Activated CD8-positive, alpha-beta memory T cell treated with anti-CD3 and anti-CD28 coated beads for 36 hours (primary cell): ENCODE results near the gene UMPS. TPM values are rescaled to one million over a fixed set of nuclear protein-coding genes. Genes with fewer than 3 reads are reported as not detected.
"Not testable (repeated sequence)": the region's sequence is repeated elsewhere in the genome, so short reads cannot be mapped to it uniquely, and the experiment has no call there.

ENCODE experiments used
- CTCF ChIA-PET: fragments of 350-600 bp; sonication (Branson Sonifier 250); formaldehyde crosslinking; loops from one replicate; lab custom pipeline; 2021; ENCODE audit warnings: antibody characterized with exemption; lab: Charles Lee
- POLR2A ChIA-PET: fragments of 350-600 bp; sonication (Branson Sonifier 250); formaldehyde crosslinking; loops from one replicate; lab custom pipeline; 2021; ENCODE audit warnings: antibody characterized with exemption; lab: Charles Lee
- total RNA-seq, 2 experiments: library from RNA; stranded (reverse); gene quantifications; one replicate each; pipeline ENCODE4 v1.2.3, GENCODE V29; 2021

The UMPS gene
- total RNA-seq, 2 experiments from 2014 or later: 77.3 to 93.2 TPM

- ChIA-PET POLR2A (no interaction called here), CTCF (no interaction called here)
Observed at GRCh38 chr3:124702950-124703349, 27.3 kb upstream of the UMPS start.

- POLR2A ChIA-PET: no interaction called here
- CTCF ChIA-PET: no interaction called here
Observed at GRCh38 chr3:124705552-124705951, 24.7 kb upstream of the UMPS start.

GRCh38 chr3:124707223-124707622 lies 23.0 kb upstream of the UMPS start:
- CTCF ChIA-PET: interaction anchor here (0.7 kb wide), 1 partner anchor 141 kb away, joined by 3 read pairs; no protein-coding TSS in a partner anchor
- POLR2A ChIA-PET: not testable (repeated sequence)

- POLR2A ChIA-PET: no interaction called here
- CTCF ChIA-PET: no interaction called here
Observed at GRCh38 chr3:124707656-124708062, 22.6 kb upstream of the UMPS start.

GRCh38 chr3:124714223-124714853 lies 15.9 kb upstream of the UMPS start:
- ChIA-PET CTCF (no interaction called here), POLR2A (no interaction called here)

- CTCF ChIA-PET: no interaction called here
Observed at GRCh38 chr3:124722589-124722988, 7.7 kb upstream of the UMPS start.

GRCh38 chr3:124730941-124731297 lies 667 bp downstream of the UMPS start:
- POLR2A ChIA-PET: interaction anchor here (1.1 kb wide), 1 partner anchor 864 kb away, joined by 3 read pairs; the partner anchor contains the start of gene OSBPL11
- CTCF ChIA-PET: interaction anchor here (0.8 to 1.1 kb wide), 2 partner anchors 28 to 30 kb away, joined by 3 read pairs; no protein-coding TSS in a partner anchor

More at GRCh38 chr3:124722589-124722988, 7.7 kb upstream of the UMPS start:
- POLR2A ChIA-PET: no interaction called here

GRCh38 chr3:124731760-124732159 lies 1.5 kb downstream of the UMPS start:
- ChIA-PET POLR2A (no interaction called here), CTCF (interaction anchor here (0.8 kb wide), 1 partner anchor 30 kb away, joined by 3 read pairs; no protein-coding TSS in a partner anchor)

GRCh38 chr3:124741027-124741426 lies 10.8 kb downstream of the UMPS start:
- POLR2A ChIA-PET: no interaction called here
- CTCF ChIA-PET: no interaction called here

GRCh38 chr3:124745756-124746155 lies 15.5 kb downstream of the UMPS start:
- ChIA-PET POLR2A (no interaction called here), CTCF (interaction anchor here (2.1 kb wide), 1 partner anchor 15 kb away, joined by 6 read pairs; no protein-coding TSS in a partner anchor)

- ChIA-PET POLR2A (no interaction called here), CTCF (interaction anchor here (1.6 kb wide), 1 partner anchor 14 kb away, joined by 6 read pairs; no protein-coding TSS in a partner anchor)
Observed at GRCh38 chr3:124747111-124747981, 17.1 kb downstream of the UMPS start.

GRCh38 chr3:124748560-124749198 lies 18.4 kb downstream of the UMPS start:
- POLR2A ChIA-PET: no interaction called here
- CTCF ChIA-PET: interaction anchor here (1.6 kb wide), 1 partner anchor 12 kb away, joined by 6 read pairs; no protein-coding TSS in a partner anchor

GRCh38 chr3:124749877-124750276 lies 19.6 kb downstream of the UMPS start:
- CTCF ChIA-PET, POLR2A ChIA-PET: not testable (repeated sequence)

- ChIA-PET CTCF (no interaction called here), POLR2A (no interaction called here)
Observed at GRCh38 chr3:124751501-124751900, 21.2 kb downstream of the UMPS start.

GRCh38 chr3:124752051-124752450 lies 21.8 kb downstream of the UMPS start:
- ChIA-PET POLR2A (no interaction called here), CTCF (no interaction called here)

GRCh38 chr3:124757926-124758325 lies 27.7 kb downstream of the UMPS start:
- POLR2A ChIA-PET: not testable (repeated sequence)
- CTCF ChIA-PET: interaction anchor here (1.5 kb wide), 1 partner anchor 143 kb away, joined by 9 read pairs; no protein-coding TSS in a partner anchor

- CTCF ChIA-PET: interaction anchor here (0.6 to 8.1 kb wide), 4 partner anchors 28 to 143 kb away, joined by 3 to 77 read pairs (median 6); partner anchors contain the start of gene UMPS
Observed at GRCh38 chr3:124758851-124759635, 28.8 kb downstream of the UMPS start.

GRCh38 chr3:124759666-124760401 lies 29.6 kb downstream of the UMPS start:
- ChIA-PET POLR2A (interaction anchor here (1.2 kb wide), 1 partner anchor 141 kb away, joined by 3 read pairs; no protein-coding TSS in a partner anchor), CTCF (interaction anchor here (0.9 to 8.1 kb wide), 6 partner anchors 10 to 147 kb away, joined by 3 to 77 read pairs (median 4); no protein-coding TSS in a partner anchor)

More at GRCh38 chr3:124758851-124759635, 28.8 kb downstream of the UMPS start:
- POLR2A ChIA-PET: interaction anchor here (1.2 kb wide), 1 partner anchor 142 kb away, joined by 3 read pairs; no protein-coding TSS in a partner anchor
